ENCODE measurements around the gene APBA2.

Gene APBA2

GRCh38 chr15:29120593-29121368 lies 235.0 kb downstream of the APBA2 start:
- no peak for DNase-seq (ENCODE audit: extremely low read depth, low read depth)
- TF ChIP-seq CTCF (IDR thresholded peaks at IDR 0.05; ENCODE audit: low read depth, low read length) = no peak

GRCh38 chr15:29121369-29121656 lies 235.5 kb downstream of the APBA2 start:
- no peak for DNase-seq (ENCODE audit: extremely low read depth, low read depth)
- no peak for TF ChIP-seq CTCF (IDR thresholded peaks at IDR 0.05; ENCODE audit: low read depth, low read length)

- DNase-seq (ENCODE audit: extremely low read depth, low read depth) = no peak
- TF ChIP-seq CTCF (IDR thresholded peaks at IDR 0.05; ENCODE audit: low read depth, low read length) = no peak
These were observed 236.1 kb downstream of the APBA2 start for GRCh38 chr15:29121907-29122306.

- DNase-seq (ENCODE audit: extremely low read depth, low read depth) = no peak
- TF ChIP-seq CTCF (IDR thresholded peaks at IDR 0.05; ENCODE audit: low read depth, low read length) = no peak
These were observed 236.7 kb downstream of the APBA2 start for GRCh38 chr15:29122506-29122905.

GRCh38 chr15:29123171-29123570 lies 237.4 kb downstream of the APBA2 start:
- no peak for TF ChIP-seq CTCF (IDR thresholded peaks at IDR 0.05; ENCODE audit: low read depth, low read length)
- DNase-seq (ENCODE audit: extremely low read depth, low read depth) = no peak

- no peak for DNase-seq (ENCODE audit: extremely low read depth, low read depth)
These were observed 238.2 kb downstream of the APBA2 start for GRCh38 chr15:29123991-29124390.

More at GRCh38 chr15:29123991-29124390, 238.2 kb downstream of the APBA2 start:
- no peak for TF ChIP-seq CTCF (IDR thresholded peaks at IDR 0.05; ENCODE audit: low read depth, low read length)

Measured in AG09319 (cell line).